ENCODE data around the gene PURB.
"Not testable (repeated sequence)": the region's sequence is repeated elsewhere in the genome, so short reads cannot be mapped to it uniquely, and the experiment has no call there.

Gene PURB

GRCh38 chr7:44876393-44876792 lies 8.9 kb downstream of the PURB start:
- peaks cover 19% of the 10 kb centered on the region for H3K4me1 ChIP-seq (ENCODE audit: control insufficient read depth, insufficient read depth, low read length, unreplicated experiment)
- no peak overlapping the region for H3K4me3 ChIP-seq (ENCODE audit: low read depth, low read length)
- H3K36me3 ChIP-seq (ENCODE audit: insufficient read depth, low read length), result peaks cover 7% of the 10 kb centered on the region; the same call in 1 of the 2 replicates
- no peak overlapping the region for H2AFZ ChIP-seq (ENCODE audit: low read length, unreplicated experiment)
- H3K27me3 ChIP-seq (ENCODE audit: insufficient read depth, low read length), result no peaks in the 10 kb centered on the region
- peaks cover 24% of the 10 kb centered on the region for H3K79me2 ChIP-seq (ENCODE audit: control insufficient read depth, insufficient read depth, low read length, unreplicated experiment)
- no peak overlapping the region for H3K27ac ChIP-seq (ENCODE audit: low read depth, low read length)

DNA sequence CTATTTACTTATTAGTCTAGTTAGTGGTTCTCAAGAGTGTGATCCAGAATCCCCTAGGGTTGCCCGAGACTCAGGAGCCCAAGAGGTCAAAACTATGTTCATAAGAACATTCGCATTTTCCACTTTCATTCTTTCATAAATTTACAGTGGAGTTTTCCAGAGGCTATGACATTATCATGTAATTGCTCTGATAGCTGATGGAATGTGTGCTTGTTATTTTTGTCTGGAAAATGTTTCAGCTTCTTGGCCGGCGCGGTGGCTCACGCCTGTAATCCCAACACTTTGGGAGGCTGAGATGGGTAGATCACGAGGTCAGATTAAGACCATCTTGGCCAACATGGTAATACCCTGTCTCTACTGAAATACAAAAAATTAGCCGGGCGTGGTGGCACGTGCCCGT lies 10.1 kb downstream of the PURB start:
- no peak overlapping the region for H3K27ac ChIP-seq (ENCODE audit: low read depth, low read length)
- peaks cover 7% of the 10 kb centered on the region; the same call in 1 of the 2 replicates for H3K36me3 ChIP-seq (ENCODE audit: insufficient read depth, low read length)
- H3K79me2 ChIP-seq (ENCODE audit: control insufficient read depth, insufficient read depth, low read length, unreplicated experiment), result peaks cover 13% of the 10 kb centered on the region
- no peaks in the 10 kb centered on the region for H3K27me3 ChIP-seq (ENCODE audit: insufficient read depth, low read length)
- no peak overlapping the region for H2AFZ ChIP-seq (ENCODE audit: low read length, unreplicated experiment)
- peaks cover 9% of the 10 kb centered on the region for H3K4me1 ChIP-seq (ENCODE audit: control insufficient read depth, insufficient read depth, low read length, unreplicated experiment)
- H3K4me3 ChIP-seq (ENCODE audit: low read depth, low read length), result no peak overlapping the region

DNA sequence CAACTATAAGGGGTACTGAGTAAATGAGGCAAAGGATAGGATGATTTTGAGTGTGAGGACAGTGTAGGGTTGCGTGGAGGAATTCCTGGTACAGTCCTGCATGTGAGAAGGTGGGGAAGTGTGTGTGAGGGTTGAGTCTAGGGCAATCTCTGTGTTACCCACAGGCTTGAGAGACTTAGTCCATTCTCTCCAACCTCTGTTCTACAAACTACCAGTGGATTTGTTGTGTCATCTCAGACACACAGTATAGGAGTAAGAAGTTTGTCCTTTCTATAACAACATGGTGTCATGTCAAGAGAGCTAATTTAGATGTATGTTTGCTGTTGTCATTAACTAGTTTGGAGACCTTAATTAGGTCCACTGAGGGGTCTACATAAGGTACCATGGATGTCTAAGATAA lies 12.5 kb downstream of the PURB start:
- Histone ChIP-seq H3K27ac (ENCODE audit: low read depth, low read length) (no peak overlapping the region), H3K4me3 (ENCODE audit: low read depth, low read length) (no peak overlapping the region), H2AFZ (ENCODE audit: low read length, unreplicated experiment) (no peak overlapping the region), H3K36me3 (ENCODE audit: insufficient read depth, low read length) (no peaks in the 10 kb centered on the region), H3K4me1 (ENCODE audit: control insufficient read depth, insufficient read depth, low read length, unreplicated experiment) (peaks cover 3% of the 10 kb centered on the region), H3K27me3 (ENCODE audit: insufficient read depth, low read length) (no peaks in the 10 kb centered on the region), H3K79me2 (ENCODE audit: control insufficient read depth, insufficient read depth, low read length, unreplicated experiment) (no peaks in the 10 kb centered on the region)

- not testable (repeated sequence) for H3K4me3 ChIP-seq (ENCODE audit: low read depth, low read length); H2AFZ ChIP-seq (ENCODE audit: low read length, unreplicated experiment); H3K79me2 ChIP-seq (ENCODE audit: control insufficient read depth, insufficient read depth, low read length, unreplicated experiment); H3K27me3 ChIP-seq (ENCODE audit: insufficient read depth, low read length); H3K36me3 ChIP-seq (ENCODE audit: insufficient read depth, low read length); H3K27ac ChIP-seq (ENCODE audit: low read depth, low read length)
- H3K4me1 ChIP-seq (ENCODE audit: control insufficient read depth, insufficient read depth, low read length, unreplicated experiment), result peaks cover 12% of the 10 kb centered on the region
Observed at GRCh38 chr7:44871918-44872317, 13.4 kb downstream of the PURB start.

DNA sequence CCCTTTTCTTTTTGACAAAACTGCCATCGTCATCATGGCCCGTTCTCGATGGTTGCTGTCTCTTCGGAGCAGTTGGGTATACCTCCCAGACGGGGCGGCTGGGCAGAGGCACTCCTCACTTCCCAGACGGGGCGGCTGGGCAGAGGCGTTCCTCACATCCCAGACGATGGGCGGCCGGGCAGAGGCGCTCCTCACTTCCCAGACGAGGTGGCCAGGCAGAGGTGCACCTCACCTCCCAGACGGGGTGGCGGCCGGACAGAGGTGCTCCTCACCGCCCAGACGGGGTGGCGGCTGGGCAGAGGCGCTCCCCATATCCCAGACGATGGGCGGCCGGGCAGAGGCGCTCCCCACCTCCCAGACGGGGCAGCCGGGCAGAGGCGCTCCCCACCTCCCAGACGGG lies 14.6 kb downstream of the PURB start:
- not testable (repeated sequence) for H2AFZ ChIP-seq (ENCODE audit: low read length, unreplicated experiment); H3K27ac ChIP-seq (ENCODE audit: low read depth, low read length)

DNA sequence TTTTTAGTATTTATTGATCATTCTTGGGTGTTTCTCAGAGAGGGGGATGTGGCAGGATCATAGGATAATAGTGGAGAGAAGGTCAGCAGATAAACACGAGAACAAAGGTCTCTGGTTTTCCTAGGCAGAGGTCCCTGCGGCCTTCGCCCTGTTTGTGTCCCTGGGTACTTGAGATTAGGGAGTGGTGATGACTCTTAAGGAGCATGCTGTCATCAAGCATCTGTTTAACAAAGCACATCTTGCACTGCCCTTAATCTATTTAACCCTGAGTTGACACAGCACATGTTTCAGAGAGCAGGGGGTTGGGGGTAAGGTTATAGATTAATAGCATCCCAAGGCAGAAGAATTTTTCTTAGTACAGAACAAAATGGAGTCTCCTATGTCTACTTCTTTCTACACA lies 15.0 kb downstream of the PURB start:
- H3K36me3 ChIP-seq (ENCODE audit: insufficient read depth, low read length); H3K79me2 ChIP-seq (ENCODE audit: control insufficient read depth, insufficient read depth, low read length, unreplicated experiment); H3K27ac ChIP-seq (ENCODE audit: low read depth, low read length); H3K27me3 ChIP-seq (ENCODE audit: insufficient read depth, low read length); H2AFZ ChIP-seq (ENCODE audit: low read length, unreplicated experiment); H3K4me3 ChIP-seq (ENCODE audit: low read depth, low read length): not testable (repeated sequence)
- peaks cover 16% of the 10 kb centered on the region for H3K4me1 ChIP-seq (ENCODE audit: control insufficient read depth, insufficient read depth, low read length, unreplicated experiment)

More for the DNA sequence above, 14.6 kb downstream of the PURB start:
- H3K36me3 ChIP-seq (ENCODE audit: insufficient read depth, low read length); H3K27me3 ChIP-seq (ENCODE audit: insufficient read depth, low read length); H3K79me2 ChIP-seq (ENCODE audit: control insufficient read depth, insufficient read depth, low read length, unreplicated experiment); H3K4me3 ChIP-seq (ENCODE audit: low read depth, low read length): not testable (repeated sequence)
- peaks cover 16% of the 10 kb centered on the region for H3K4me1 ChIP-seq (ENCODE audit: control insufficient read depth, insufficient read depth, low read length, unreplicated experiment)

GRCh38 chr7:44867073-44867995 lies 18.0 kb downstream of the PURB start:
- Histone ChIP-seq H3K4me3 (ENCODE audit: low read depth, low read length) (0 out of 2 replicates have a peak overlapping the region, but pooled peaks have one; percentile 26), H3K36me3 (ENCODE audit: insufficient read depth, low read length) (no peaks in the 10 kb centered on the region), H3K27me3 (ENCODE audit: insufficient read depth, low read length) (no peaks in the 10 kb centered on the region), H3K27ac (ENCODE audit: low read depth, low read length) (peak overlapping the region; percentile 57), H3K79me2 (ENCODE audit: control insufficient read depth, insufficient read depth, low read length, unreplicated experiment) (no peaks in the 10 kb centered on the region), H3K4me1 (ENCODE audit: control insufficient read depth, insufficient read depth, low read length, unreplicated experiment) (peaks cover 18% of the 10 kb centered on the region), H2AFZ (ENCODE audit: low read length, unreplicated experiment) (peak overlapping the region; percentile 1)

- H3K79me2 ChIP-seq (ENCODE audit: control insufficient read depth, insufficient read depth, low read length, unreplicated experiment); H3K4me3 ChIP-seq (ENCODE audit: low read depth, low read length); H3K36me3 ChIP-seq (ENCODE audit: insufficient read depth, low read length); H2AFZ ChIP-seq (ENCODE audit: low read length, unreplicated experiment); H3K27me3 ChIP-seq (ENCODE audit: insufficient read depth, low read length); H3K27ac ChIP-seq (ENCODE audit: low read depth, low read length): not testable (repeated sequence)
- peaks cover 11% of the 10 kb centered on the region for H3K4me1 ChIP-seq (ENCODE audit: control insufficient read depth, insufficient read depth, low read length, unreplicated experiment)
Observed at GRCh38 chr7:44861949-44862348, 23.4 kb downstream of the PURB start.

- no peak overlapping the region for H2AFZ ChIP-seq (ENCODE audit: low read length, unreplicated experiment)
- no peaks in the 10 kb centered on the region for H3K36me3 ChIP-seq (ENCODE audit: insufficient read depth, low read length)
- peaks cover 10% of the 10 kb centered on the region for H3K4me1 ChIP-seq (ENCODE audit: control insufficient read depth, insufficient read depth, low read length, unreplicated experiment)
- H3K27ac ChIP-seq (ENCODE audit: low read depth, low read length), result no peak overlapping the region
- no peak overlapping the region for H3K4me3 ChIP-seq (ENCODE audit: low read depth, low read length)
- H3K27me3 ChIP-seq (ENCODE audit: insufficient read depth, low read length), result no peaks in the 10 kb centered on the region
- H3K79me2 ChIP-seq (ENCODE audit: control insufficient read depth, insufficient read depth, low read length, unreplicated experiment), result no peaks in the 10 kb centered on the region
Observed at GRCh38 chr7:44858161-44858560, 27.2 kb downstream of the PURB start.

GRCh38 chr7:44854644-44855364 lies 30.5 kb downstream of the PURB start:
- H3K36me3 ChIP-seq (ENCODE audit: insufficient read depth, low read length), result no peaks in the 10 kb centered on the region
- peaks cover 3% of the 10 kb centered on the region for H3K4me1 ChIP-seq (ENCODE audit: control insufficient read depth, insufficient read depth, low read length, unreplicated experiment)
- H3K79me2 ChIP-seq (ENCODE audit: control insufficient read depth, insufficient read depth, low read length, unreplicated experiment), result no peaks in the 10 kb centered on the region
- no peak overlapping the region for H2AFZ ChIP-seq (ENCODE audit: low read length, unreplicated experiment)
- no peak overlapping the region for H3K27ac ChIP-seq (ENCODE audit: low read depth, low read length)
- no peaks in the 10 kb centered on the region for H3K27me3 ChIP-seq (ENCODE audit: insufficient read depth, low read length)
- H3K4me3 ChIP-seq (ENCODE audit: low read depth, low read length), result no peak overlapping the region

DNA sequence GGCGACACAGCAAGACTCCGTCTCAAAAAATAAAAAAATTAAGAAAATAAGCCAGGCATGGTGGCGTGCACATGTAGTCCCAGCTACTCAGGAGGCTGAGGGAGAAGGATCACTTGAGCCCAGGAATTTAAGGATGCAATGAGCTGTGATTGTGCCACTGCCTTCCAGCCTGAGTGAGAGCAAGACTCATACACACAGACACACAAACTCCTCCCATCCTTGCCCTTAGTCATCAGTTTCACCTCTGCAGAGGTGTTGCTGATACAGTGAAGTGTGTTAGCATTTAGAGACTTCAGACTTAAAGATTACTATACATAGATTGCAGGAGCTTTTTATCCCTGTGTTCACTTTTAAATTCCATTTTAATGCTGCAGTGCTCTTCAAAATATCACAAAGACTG lies 31.9 kb downstream of the PURB start:
- H3K4me1 ChIP-seq (ENCODE audit: control insufficient read depth, insufficient read depth, low read length, unreplicated experiment), result peaks cover 3% of the 10 kb centered on the region
- H2AFZ ChIP-seq (ENCODE audit: low read length, unreplicated experiment), result no peak overlapping the region
- H3K79me2 ChIP-seq (ENCODE audit: control insufficient read depth, insufficient read depth, low read length, unreplicated experiment), result no peaks in the 10 kb centered on the region
- H3K36me3 ChIP-seq (ENCODE audit: insufficient read depth, low read length), result no peaks in the 10 kb centered on the region
- no peaks in the 10 kb centered on the region for H3K27me3 ChIP-seq (ENCODE audit: insufficient read depth, low read length)
- H3K27ac ChIP-seq (ENCODE audit: low read depth, low read length), result no peak overlapping the region
- H3K4me3 ChIP-seq (ENCODE audit: low read depth, low read length), result no peak overlapping the region

Measured in ACC112 (cell line).